ENCODE data around the gene IBSP. TPM values are rescaled to one million over a fixed set of nuclear protein-coding genes. Genes with fewer than 3 reads are reported as not detected.

IBSP gene
- total RNA-seq, 1 experiment from 2014 or later, result not detected

DNA sequence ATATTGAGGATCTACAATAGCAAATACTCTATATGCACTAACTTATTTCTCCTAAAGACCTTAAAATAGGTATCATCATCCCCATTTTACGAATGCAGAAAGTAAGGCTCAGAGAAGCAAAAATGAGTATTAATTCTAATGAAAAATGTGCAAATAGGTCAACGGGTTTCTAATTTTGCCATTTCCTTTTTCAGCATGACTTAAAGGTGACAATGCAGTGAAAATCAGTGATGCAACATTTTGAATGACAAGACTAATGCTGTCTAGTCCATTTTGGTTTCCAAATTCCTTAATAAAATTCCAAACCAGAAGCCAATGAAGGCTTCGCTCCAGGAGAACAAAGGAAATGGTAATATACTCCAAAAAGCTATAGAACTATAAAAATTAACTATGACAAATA lies 37.0 kb upstream of the IBSP start:
- H3K4me1 ChIP-seq (replicated peaks; ENCODE audit: insufficient read depth), result no peaks in the 10 kb centered on the region
- no peak overlapping the region for H3K27ac ChIP-seq
- H3K9me3 ChIP-seq (ENCODE audit: insufficient read depth, low read depth), result no peaks in the 10 kb centered on the region
- no peak overlapping the region for H3K4me3 ChIP-seq
- H2AFZ ChIP-seq, result no peak overlapping the region
- DNase-seq, result no peak
- ChIA-PET POLR2A (ENCODE audit: unreplicated experiment) (no interaction called here), CTCF (no interaction called here)
- H3K9me2 ChIP-seq (ENCODE audit: insufficient read depth), result no peaks in the 10 kb centered on the region
- no peaks in the 10 kb centered on the region for H3K79me2 ChIP-seq (ENCODE audit: low read depth)
- no peak for TF ChIP-seq EZH2 (IDR thresholded peaks at IDR 0.05; ENCODE audit: low read depth)
- TF ChIP-seq, protein P1, sequence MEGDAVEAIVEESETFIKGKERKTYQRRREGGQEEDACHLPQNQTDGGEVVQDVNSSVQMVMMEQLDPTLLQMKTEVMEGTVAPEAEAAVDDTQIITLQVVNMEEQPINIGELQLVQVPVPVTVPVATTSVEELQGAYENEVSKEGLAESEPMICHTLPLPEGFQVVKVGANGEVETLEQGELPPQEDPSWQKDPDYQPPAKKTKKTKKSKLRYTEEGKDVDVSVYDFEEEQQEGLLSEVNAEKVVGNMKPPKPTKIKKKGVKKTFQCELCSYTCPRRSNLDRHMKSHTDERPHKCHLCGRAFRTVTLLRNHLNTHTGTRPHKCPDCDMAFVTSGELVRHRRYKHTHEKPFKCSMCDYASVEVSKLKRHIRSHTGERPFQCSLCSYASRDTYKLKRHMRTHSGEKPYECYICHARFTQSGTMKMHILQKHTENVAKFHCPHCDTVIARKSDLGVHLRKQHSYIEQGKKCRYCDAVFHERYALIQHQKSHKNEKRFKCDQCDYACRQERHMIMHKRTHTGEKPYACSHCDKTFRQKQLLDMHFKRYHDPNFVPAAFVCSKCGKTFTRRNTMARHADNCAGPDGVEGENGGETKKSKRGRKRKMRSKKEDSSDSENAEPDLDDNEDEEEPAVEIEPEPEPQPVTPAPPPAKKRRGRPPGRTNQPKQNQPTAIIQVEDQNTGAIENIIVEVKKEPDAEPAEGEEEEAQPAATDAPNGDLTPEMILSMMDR (conservative IDR thresholded peaks at IDR 0.05), result no peak
- no peak overlapping the region for H3K4me2 ChIP-seq
- no peaks in the 10 kb centered on the region for H4K20me1 ChIP-seq (ENCODE audit: insufficient read depth)
- no peaks in the 10 kb centered on the region for H3K27me3 ChIP-seq (ENCODE audit: insufficient read depth, low read depth)
- H3K36me3 ChIP-seq (ENCODE audit: low read depth), result no peaks in the 10 kb centered on the region
- BruUV-seq (replicated peaks), result no TSS peak
- intact Hi-C loops (cut with micrococcal nuclease; ENCODE audit: unreplicated experiment), result no loop called here
- H3F3A ChIP-seq (ENCODE audit: insufficient read depth, low read depth), result no peaks in the 10 kb centered on the region

DNA sequence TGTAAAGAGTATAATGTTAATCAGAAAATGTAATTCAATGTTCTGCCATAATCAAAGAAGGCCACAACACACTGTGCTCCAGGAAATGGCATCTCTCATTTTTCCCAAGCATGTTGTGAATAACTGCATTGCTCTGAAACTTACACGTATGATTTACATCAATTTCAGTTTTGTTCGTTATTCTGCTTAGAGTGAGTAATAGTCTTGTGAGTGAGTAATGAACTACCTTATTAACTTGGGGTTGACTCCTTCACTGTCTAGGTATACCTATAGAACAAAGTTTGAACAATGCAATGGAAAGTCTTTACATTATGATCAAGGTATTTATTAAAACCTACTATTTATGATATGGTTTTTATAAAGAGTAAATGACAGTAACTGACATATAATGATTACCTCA lies 17.8 kb upstream of the IBSP start:
- no peaks in the 10 kb centered on the region for H3K36me3 ChIP-seq (ENCODE audit: low read depth)
- intact Hi-C loops (cut with micrococcal nuclease; ENCODE audit: unreplicated experiment), result no loop called here
- H3K4me3 ChIP-seq, result no peak overlapping the region
- H3K27ac ChIP-seq, result no peak overlapping the region
- no peaks in the 10 kb centered on the region for H3K9me3 ChIP-seq (ENCODE audit: insufficient read depth, low read depth)
- DNase-seq, result no peak
- no peak overlapping the region for H2AFZ ChIP-seq
- no peaks in the 10 kb centered on the region for H3K27me3 ChIP-seq (ENCODE audit: insufficient read depth, low read depth)
- no TSS peak for BruUV-seq (replicated peaks)
- no peak overlapping the region for H3K4me2 ChIP-seq
- H3K79me2 ChIP-seq (ENCODE audit: low read depth), result no peaks in the 10 kb centered on the region
- CTCF ChIA-PET, result no interaction called here
- H3K4me1 ChIP-seq (replicated peaks; ENCODE audit: insufficient read depth), result no peaks in the 10 kb centered on the region
- no peaks in the 10 kb centered on the region for H3F3A ChIP-seq (ENCODE audit: insufficient read depth, low read depth)
- no peaks in the 10 kb centered on the region for H4K20me1 ChIP-seq (ENCODE audit: insufficient read depth)
- TF ChIP-seq, protein P1 (conservative IDR thresholded peaks at IDR 0.05), result no peak
- no peak for TF ChIP-seq EZH2 (IDR thresholded peaks at IDR 0.05; ENCODE audit: low read depth)
- POLR2A ChIA-PET (ENCODE audit: unreplicated experiment), result no interaction called here
- H3K9me2 ChIP-seq (ENCODE audit: insufficient read depth), result no peaks in the 10 kb centered on the region

DNA sequence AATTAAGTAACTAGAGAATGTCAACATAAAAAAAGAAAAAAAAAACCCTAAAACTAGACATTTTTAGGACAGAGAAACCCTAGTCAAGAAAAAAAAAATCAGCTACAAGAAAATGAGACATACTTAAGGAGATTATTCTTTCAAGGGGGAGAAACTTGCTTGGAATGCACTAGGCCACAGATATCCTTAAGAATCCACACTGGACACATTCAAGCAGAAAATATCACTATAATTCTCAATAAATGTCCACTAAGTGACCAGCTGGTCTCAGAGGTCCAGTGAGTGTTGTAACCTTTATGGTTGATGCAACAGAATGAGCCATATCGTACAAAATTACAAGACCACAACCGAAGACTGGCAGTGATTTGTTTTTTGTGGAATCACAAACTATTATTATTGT lies 15.6 kb upstream of the IBSP start:
- TF ChIP-seq EZH2 (IDR thresholded peaks at IDR 0.05; ENCODE audit: low read depth), result no peak
- H4K20me1 ChIP-seq (ENCODE audit: insufficient read depth), result no peaks in the 10 kb centered on the region
- CTCF ChIA-PET, result no interaction called here
- H3K27ac ChIP-seq, result no peak overlapping the region
- BruUV-seq (replicated peaks), result no TSS peak
- H3K79me2 ChIP-seq (ENCODE audit: low read depth), result no peaks in the 10 kb centered on the region
- H3K9me2 ChIP-seq (ENCODE audit: insufficient read depth), result no peaks in the 10 kb centered on the region
- no peak overlapping the region for H3K4me2 ChIP-seq
- no peaks in the 10 kb centered on the region for H3K9me3 ChIP-seq (ENCODE audit: insufficient read depth, low read depth)
- no peaks in the 10 kb centered on the region for H3K4me1 ChIP-seq (replicated peaks; ENCODE audit: insufficient read depth)
- H3K36me3 ChIP-seq (ENCODE audit: low read depth), result no peaks in the 10 kb centered on the region
- H3K4me3 ChIP-seq, result no peak overlapping the region
- H2AFZ ChIP-seq, result no peak overlapping the region
- POLR2A ChIA-PET (ENCODE audit: unreplicated experiment), result no interaction called here
- H3F3A ChIP-seq (ENCODE audit: insufficient read depth, low read depth), result no peaks in the 10 kb centered on the region
- intact Hi-C loops (cut with micrococcal nuclease; ENCODE audit: unreplicated experiment), result no loop called here
- no peak for DNase-seq
- H3K27me3 ChIP-seq (ENCODE audit: insufficient read depth, low read depth), result no peaks in the 10 kb centered on the region

DNA sequence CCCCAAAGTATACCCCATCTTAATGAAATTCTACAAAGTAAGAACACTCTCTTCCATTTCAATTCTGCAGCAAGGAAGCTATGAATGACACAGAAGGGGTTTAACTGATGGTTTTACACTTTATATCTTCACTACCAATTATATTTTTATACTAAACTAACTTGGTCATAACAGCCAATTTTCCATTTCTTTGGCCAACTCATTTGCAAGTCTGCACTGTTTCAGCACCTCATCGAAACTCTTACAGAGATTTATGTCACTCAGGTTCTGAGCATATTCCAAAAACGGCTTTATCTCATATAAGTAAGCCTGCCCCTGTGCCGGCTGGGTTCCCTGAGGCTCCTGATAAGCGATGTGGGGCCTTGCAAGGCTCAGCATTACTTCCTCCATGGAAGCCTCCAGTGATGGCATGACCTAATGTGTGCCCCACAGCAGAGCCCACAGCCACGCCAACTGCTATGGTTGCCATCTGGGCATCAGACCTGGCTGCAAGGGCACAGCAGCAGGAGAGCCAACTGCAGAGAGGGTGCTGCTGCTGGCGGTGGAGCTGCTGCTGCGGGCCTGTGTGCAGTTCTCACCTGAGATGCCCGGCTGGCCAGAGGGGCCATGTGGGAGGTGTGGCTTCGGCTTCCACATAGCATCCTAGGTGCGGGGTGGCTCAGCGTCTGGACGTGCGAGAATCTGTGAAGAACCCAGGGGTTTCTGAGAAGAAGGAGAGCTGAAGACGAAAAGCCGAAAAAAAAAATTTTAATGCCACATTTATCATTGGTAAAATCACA lies 13.4 kb upstream of the IBSP start:
- CTCF ChIA-PET, result no interaction called here
- Histone ChIP-seq H3F3A (ENCODE audit: insufficient read depth, low read depth) (no peaks in the 10 kb centered on the region), H3K9me2 (ENCODE audit: insufficient read depth) (no peaks in the 10 kb centered on the region), H3K79me2 (ENCODE audit: low read depth) (no peaks in the 10 kb centered on the region), H4K20me1 (ENCODE audit: insufficient read depth) (no peaks in the 10 kb centered on the region), H3K4me2 (no peak overlapping the region), H2AFZ (no peak overlapping the region), H3K4me1 (replicated peaks; ENCODE audit: insufficient read depth) (no peaks in the 10 kb centered on the region), H3K27me3 (ENCODE audit: insufficient read depth, low read depth) (no peaks in the 10 kb centered on the region), H3K4me3 (no peak overlapping the region), H3K9me3 (ENCODE audit: insufficient read depth, low read depth) (no peaks in the 10 kb centered on the region), H3K27ac (no peak overlapping the region), H3K36me3 (ENCODE audit: low read depth) (no peaks in the 10 kb centered on the region)
- POLR2A ChIA-PET (ENCODE audit: unreplicated experiment), result no interaction called here
- BruUV-seq (replicated peaks), result no TSS peak
- TF ChIP-seq EZH2 (IDR thresholded peaks at IDR 0.05; ENCODE audit: low read depth), result no peak
- TF ChIP-seq, protein P1 (conservative IDR thresholded peaks at IDR 0.05), result no peak
- DNase-seq, result no peak
- intact Hi-C loops (cut with micrococcal nuclease; ENCODE audit: unreplicated experiment), result no loop called here
